Lower leg skin (tissue), 4 donors: ENCODE results near the gene KDELR3. TPM values are rescaled to one million over a fixed set of nuclear protein-coding genes. Genes with fewer than 3 reads are reported as not detected.

Experiments used
- DNase-seq, 2 donors: peaks; one replicate each; pipeline ENCODE4 v3.0.0-alpha.2; 2019; ENCODE audit warnings: low spot score in 2 of 2
- H3K4me3 ChIP-seq: fragments of 200-600 bp; sonication (generic); 2 replicates; pipeline ENCODE4 v1.5.1; 2017; ENCODE audit warnings: mild to moderate bottlenecking, low read depth; ENCODE audit not compliant: poor library complexity, severe bottlenecking
- CTCF ChIP-seq, 3 donors: fragments of 450-650 bp; IDR thresholded peaks; one replicate each; pipeline ENCODE4 v1.5.1; 2016; ENCODE audit warnings: antibody characterized with exemption in 3 of 3, mild to moderate bottlenecking in 3 of 3, moderate library complexity in 2 of 3
- POLR2A ChIP-seq, 2 donors: fragments of 450-650 bp; IDR thresholded peaks; one replicate each; pipeline ENCODE4 v1.6.1; 2016 to 2017; ENCODE audit warnings: antibody characterized with exemption in 2 of 2, mild to moderate bottlenecking in 1 of 2, moderate library complexity in 1 of 2
- WGBS, 2 donors: methylation state at CpG; one replicate each; pipeline ENCODE4 v1.1.5; 2018; 5-methylcytosine and 5-hydroxymethylcytosine counted together
- intact Hi-C: fragments of 100-400 bp; cut with DNase I; formaldehyde crosslinking; loops from one replicate; pipeline ENCODE4 v1.15.0; 2023; ENCODE audit warnings: low total_unique reads
- total RNA-seq, 4 donors: library from RNA; depleted of rRNA; stranded (reverse); fragments of >200 nt; gene quantifications; one replicate each; pipeline ENCODE4 v1.1.0, GENCODE V29; 2016

Gene KDELR3
- total RNA-seq, result 1 to 10 TPM in 2 of 4 donors, under 1 TPM in 2; 0.80 to 5.1 (median 1.3) TPM

DNA sequence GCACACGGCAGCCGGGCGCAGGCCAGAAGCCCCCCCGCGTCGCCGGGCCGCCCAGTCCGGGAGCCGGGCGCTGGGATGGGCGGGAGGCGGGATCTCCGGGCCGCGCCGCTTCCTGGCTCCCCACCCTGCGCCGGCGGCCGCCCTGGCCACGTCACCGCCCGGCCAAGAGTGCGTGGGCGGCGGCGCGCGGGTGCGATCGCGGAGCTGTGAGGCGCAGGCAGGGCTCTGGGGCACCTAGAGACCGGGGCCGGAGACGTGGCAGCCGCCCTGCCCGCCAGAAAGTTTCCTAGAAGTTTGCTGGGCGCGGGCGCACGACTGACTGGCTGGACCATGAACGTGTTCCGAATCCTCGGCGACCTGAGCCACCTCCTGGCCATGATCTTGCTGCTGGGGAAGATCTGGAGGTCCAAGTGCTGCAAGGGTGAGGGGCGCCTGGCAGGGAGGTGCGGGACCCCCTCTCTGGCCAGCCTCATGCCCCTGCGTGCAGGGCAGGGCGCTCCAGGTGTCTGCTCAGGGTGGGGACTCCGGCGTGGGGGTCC is at the start of gene KDELR3:
Gene KDELR3, plus strand, starts transcription at position 193 of the 539 bp plus-strand sequence. Its CDS starts 138 bp downstream, at position 331.
- TF ChIP-seq CTCF (IDR thresholded peaks at IDR 0.05), result no peak
- TF ChIP-seq POLR2A (IDR thresholded peaks at IDR 0.05), result no peak
- peak in 1 of 2 donors; percentile 92 for DNase-seq
- intact Hi-C loops, result no loop called here
- peak within 1 kb of the TSS; percentile 31 for H3K4me3 ChIP-seq
- WGBS, 2 donors, result 0 to 2% methylated on average over 15 to 35 of the region's 53 CpGs

DNA sequence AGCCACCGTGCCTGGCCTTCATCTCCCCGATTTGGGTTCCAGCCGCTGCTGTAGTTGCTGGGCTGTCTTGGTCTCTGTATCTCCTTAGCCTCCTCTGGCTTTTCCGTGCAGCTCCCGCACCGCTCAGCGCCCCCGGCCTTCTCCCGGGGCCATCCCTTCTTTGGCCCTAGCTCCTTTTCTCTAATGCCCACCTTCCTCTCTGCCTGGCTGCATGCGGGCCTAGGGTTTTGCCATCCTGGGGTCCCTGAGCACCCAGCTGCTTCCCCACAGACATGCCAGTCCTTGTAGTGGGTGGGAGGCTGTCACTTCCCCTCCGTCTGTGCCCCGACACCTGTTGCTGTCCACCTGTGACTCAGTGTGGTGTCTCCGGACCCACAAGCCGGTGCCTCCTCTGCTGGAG is 49.3 kb upstream of the KDELR3 start:
- TF ChIP-seq CTCF (IDR thresholded peaks at IDR 0.05), result no peak
- TF ChIP-seq POLR2A (IDR thresholded peaks at IDR 0.05), result no peak
- no peak for DNase-seq
- WGBS, 2 donors, result 89 to 92% methylated on average over 14 of the region's 14 CpGs
- H3K4me3 ChIP-seq, result no peak overlapping the region
- intact Hi-C loops, result no loop called here

DNA sequence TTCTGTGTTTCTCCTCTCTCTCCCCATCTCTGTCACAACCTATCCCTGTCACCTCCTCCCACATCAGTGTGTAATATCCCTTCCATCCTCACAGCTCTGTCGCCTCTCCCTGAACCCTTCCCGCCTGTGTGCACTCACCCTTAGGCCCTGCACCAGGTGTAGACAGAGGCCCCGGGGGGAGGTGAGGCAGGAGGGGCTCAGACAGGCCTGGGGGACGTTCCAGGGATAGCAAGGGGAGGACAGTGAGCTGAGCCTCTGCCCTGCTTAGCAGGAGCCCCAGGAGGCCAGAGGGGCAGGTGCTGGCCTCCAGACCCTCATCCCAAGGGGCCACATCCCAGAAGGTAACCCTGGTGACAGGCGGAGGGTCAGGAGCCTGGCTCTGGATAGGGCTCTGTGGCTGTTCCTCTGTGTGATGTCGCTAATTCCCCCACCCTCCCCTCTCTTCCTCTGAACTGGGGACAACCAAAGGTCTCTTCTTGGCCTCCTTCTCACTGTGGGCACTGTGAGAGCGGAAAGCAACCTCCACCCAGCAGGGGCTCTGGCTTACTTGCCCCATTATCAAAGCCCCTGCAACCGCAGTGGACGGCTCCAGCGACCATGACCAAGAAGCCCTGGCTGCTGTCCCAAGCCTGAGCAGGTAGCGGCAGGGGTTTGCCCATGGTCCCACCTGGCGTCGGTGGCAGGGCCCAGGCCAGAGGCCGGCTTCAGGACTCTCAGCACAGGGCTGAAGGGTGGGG is 48.6 kb upstream of the KDELR3 start:
- 76 to 80% methylated on average over 12 to 14 of the region's 14 CpGs for WGBS, 2 donors
- TF ChIP-seq CTCF (IDR thresholded peaks at IDR 0.05) (no peak), POLR2A (IDR thresholded peaks at IDR 0.05) (no peak)
- intact Hi-C loops, result no loop called here
- no peak overlapping the region for H3K4me3 ChIP-seq
- no peak for DNase-seq

- no peak overlapping the region for H3K4me3 ChIP-seq
- intact Hi-C loops, result no loop called here
- no peak for DNase-seq
- no peak for TF ChIP-seq CTCF (IDR thresholded peaks at IDR 0.05)
- TF ChIP-seq POLR2A (IDR thresholded peaks at IDR 0.05), result no peak
- 64 to 79% methylated on average over 8 of the region's 8 CpGs for WGBS, 2 donors
These were observed 48.1 kb upstream of the KDELR3 start for GRCh38 chr22:38419858-38420160.

DNA sequence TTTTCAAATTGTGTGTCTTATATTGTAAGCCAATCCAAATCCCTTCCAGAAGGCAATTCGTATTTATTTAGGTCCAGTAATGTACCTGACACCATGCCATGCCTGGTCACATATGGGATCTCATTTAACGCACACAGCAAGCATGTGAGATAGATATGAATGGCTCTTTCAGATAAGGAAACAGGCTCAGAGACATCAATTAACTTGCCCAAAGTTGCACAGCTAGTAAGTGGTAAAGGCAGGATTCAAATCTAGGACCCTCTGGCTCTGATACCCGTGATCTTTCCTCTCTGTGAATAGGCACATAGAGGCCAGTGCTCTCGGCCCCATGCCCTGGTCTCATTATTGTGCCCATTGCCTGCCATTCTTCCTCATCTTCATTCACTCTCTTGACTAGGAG is 47.2 kb upstream of the KDELR3 start:
- intact Hi-C loops, result no loop called here
- DNase-seq, result no peak
- WGBS, 2 donors, result 92 to 95% methylated on average over 4 of the region's 4 CpGs
- no peak overlapping the region for H3K4me3 ChIP-seq
- TF ChIP-seq CTCF (IDR thresholded peaks at IDR 0.05), result no peak
- no peak for TF ChIP-seq POLR2A (IDR thresholded peaks at IDR 0.05)
